Astrocyte of the cerebellum (primary cell): ENCODE data around the gene PSMD6.

Source experiments
- DNase-seq: peaks from one replicate; pipeline ENCODE4 v3.0.0-alpha.2; 2011; ENCODE audit warnings: low read depth
- H3K4me3 ChIP-seq: 2 replicates; pipeline ENCODE4 v1.5.1; 2011; ENCODE audit warnings: mild to moderate bottlenecking, low read depth, low read length, moderate library complexity
- in situ Hi-C: cut with HindIII; loops from 2 replicates; pipeline ENCODE4 v1.10.0; 2017; ENCODE audit warnings: low sequenced_read_pairs
- TF ChIP-seq, protein P1 (sequence below): IDR thresholded peaks from 2 replicates; pipeline ENCODE4 v1.5.1; 2012; ENCODE audit warnings: low read length, low read depth, moderate library complexity, mild to moderate bottlenecking; ENCODE audit errors: missing control alignments

Gene PSMD6

DNA sequence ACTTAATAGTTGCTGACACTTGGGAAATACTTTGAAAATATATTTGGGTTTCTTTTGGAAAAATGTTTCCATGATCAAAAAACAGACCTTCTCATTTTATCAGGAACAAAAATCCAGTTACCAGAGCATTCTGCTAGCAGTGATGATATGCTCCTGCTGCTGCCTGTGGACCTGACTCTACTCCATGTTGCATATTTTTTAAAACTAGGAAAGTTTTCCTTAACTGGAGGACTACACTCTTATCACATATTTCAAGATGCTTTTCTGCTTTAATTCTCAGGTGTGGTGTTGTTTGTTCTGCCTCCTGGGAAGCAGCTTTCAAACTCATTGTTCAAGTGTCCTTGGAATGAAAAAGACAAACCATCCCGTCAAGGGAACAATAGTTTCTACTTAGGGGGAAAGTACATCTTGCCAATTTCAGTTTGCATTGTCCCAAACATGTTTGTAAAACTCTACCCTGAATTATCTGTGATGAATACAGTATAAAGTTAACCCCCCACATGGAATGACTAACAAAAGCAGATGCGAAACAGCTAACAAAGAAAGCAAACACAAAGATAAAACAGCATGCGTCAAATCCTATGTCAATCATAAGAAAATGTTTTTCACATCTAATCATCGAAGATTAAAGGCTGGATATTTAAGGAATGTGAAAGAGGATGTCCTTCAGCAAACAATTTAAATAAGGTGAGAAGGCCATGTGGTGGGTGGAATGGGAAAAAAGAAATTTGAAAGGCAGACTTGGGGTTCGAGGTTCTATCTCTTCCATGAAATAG, 40.1 kb upstream of the PSMD6 start:
- TF ChIP-seq, protein P1, sequence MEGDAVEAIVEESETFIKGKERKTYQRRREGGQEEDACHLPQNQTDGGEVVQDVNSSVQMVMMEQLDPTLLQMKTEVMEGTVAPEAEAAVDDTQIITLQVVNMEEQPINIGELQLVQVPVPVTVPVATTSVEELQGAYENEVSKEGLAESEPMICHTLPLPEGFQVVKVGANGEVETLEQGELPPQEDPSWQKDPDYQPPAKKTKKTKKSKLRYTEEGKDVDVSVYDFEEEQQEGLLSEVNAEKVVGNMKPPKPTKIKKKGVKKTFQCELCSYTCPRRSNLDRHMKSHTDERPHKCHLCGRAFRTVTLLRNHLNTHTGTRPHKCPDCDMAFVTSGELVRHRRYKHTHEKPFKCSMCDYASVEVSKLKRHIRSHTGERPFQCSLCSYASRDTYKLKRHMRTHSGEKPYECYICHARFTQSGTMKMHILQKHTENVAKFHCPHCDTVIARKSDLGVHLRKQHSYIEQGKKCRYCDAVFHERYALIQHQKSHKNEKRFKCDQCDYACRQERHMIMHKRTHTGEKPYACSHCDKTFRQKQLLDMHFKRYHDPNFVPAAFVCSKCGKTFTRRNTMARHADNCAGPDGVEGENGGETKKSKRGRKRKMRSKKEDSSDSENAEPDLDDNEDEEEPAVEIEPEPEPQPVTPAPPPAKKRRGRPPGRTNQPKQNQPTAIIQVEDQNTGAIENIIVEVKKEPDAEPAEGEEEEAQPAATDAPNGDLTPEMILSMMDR, result no peak
- DNase-seq, result no peak
- H3K4me3 ChIP-seq, result no peak overlapping the region
- in situ Hi-C loops, result no loop called here

DNA sequence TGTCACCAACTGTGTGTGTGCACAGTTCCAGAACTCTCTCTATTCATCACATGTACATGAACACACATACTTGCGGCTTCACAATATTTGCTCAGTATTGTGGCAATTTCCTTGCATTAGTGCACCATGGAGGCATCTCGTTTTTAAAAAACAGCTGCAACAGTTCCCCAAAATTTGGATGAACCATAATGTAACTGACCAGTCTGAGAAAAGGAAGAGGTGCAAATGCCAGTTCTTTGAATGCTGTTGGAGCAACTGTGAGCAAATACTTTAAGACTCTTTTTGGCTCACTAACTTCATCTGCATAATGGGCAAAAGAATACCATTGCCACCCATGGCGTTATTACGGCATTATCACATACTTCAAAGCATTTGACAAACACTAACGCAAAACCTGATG, 38.3 kb upstream of the PSMD6 start:
- no peak for DNase-seq
- no peak overlapping the region for H3K4me3 ChIP-seq
- TF ChIP-seq, protein P1, result no peak
- in situ Hi-C loops, result no loop called here

DNA sequence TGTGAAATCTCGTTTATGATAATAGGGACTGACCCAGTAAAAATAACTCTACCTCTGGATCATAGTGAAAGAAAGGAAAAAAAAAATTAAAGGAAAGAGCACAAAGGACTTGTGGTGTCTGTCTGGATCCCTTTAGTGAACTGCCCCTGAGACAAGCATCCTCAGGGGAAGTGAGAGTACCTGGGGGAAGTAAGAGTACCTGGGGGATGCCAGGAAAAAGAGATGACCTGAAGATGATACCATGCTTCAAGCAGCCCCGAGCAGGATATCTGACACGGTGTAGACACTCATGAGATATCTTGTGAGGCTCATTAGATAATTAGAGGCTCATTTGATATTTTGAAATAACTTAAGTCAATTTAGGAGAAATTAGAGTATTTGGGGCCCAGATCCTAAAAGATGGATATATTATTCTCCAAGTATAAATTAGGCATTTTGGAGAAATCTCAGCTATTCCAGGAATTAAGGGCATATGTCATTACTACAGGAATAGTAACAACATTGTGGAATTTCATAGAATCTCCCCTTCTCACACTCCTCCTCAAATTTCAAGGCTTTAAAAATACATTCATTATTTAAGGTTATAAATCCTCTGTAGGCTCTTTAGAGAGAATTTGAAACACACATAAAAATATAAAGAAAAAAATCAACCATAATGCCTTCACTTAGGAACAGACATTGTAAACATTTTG, 36.3 kb upstream of the PSMD6 start:
- H3K4me3 ChIP-seq, result no peak overlapping the region
- TF ChIP-seq, protein P1, result no peak
- DNase-seq, result no peak
- in situ Hi-C loops, result no loop called here

DNA sequence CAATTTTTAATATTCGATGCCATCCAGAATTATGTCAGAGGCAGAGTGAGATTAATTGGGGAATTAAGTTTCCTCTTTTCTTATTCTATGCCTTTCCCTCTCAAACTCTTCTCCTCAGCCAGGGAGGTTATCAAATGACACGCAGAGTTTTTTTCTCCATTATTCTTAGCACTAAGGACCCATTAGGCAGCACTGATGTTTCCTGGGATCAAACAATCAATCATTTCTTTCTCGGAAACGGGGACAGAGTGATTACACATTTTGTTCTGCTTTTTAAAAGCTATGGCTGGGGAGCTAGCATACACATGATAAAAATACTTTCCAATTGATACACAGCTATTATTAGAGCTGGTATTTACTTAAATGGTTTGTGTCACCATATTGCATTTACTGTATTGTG, 35.3 kb upstream of the PSMD6 start:
- in situ Hi-C loops, result no loop called here
- DNase-seq, result no peak
- TF ChIP-seq, protein P1, result no peak
- H3K4me3 ChIP-seq, result no peak overlapping the region

DNA sequence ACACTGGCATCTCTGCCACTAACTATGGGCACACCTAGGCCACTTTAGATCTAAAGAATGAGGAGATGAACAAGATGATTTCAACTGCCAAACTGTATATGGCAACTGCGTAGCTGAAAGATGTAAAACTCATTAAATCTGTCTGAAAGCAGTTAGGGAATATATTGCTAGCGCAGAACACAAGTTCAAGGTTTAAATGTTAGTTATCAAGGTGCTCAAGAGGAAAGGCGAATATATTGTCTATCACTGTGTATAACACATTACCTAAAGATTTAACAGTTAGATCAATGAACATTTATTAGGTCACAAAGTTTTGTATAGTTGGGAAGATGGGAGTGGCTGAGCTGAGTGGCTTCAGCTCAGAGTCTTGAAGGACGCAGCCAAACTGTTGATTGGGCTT, 33.9 kb upstream of the PSMD6 start:
- H3K4me3 ChIP-seq, result no peak overlapping the region
- TF ChIP-seq, protein P1, result no peak
- in situ Hi-C loops, result no loop called here
- DNase-seq, result no peak

DNA sequence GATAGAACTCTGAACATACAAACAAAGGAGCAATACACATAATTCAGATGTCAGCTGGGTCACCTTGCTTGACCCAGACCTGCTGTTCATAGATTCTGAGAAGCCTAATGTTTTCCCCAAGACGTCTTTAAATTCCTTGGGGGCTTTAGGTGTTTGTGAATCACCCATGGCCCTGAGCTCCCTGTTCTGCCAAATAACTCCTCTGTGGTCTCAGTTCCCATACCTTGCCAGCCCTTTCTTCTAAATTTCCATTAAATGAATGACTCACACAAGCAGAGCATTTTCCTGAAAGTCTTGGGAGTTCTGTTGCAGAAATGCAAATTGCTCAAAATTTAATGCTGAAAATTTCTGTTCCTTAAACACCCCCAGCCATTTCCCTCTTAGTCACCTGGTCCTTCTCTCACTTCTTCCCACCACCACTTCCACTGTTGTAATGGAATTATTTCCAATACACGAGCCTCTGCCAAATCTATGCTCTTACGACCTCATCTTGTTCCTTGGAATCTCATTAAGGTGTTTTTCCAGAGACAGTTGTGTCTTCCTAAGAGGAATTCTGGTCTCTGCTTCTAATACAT, 33.4 kb upstream of the PSMD6 start:
- no peak overlapping the region for H3K4me3 ChIP-seq
- in situ Hi-C loops, result no loop called here
- TF ChIP-seq, protein P1, result no peak
- DNase-seq, result peak; percentile 91
